GM18519 (cell line): ENCODE results near the gene EIF4G3.

Source experiments
- ATAC-seq: cut with Tn5 transposase; IDR thresholded peaks from one replicate; pipeline ENCODE4 v1.9.1; 2021; ENCODE audit warnings: mild to moderate bottlenecking, moderate library complexity; ENCODE audit not compliant: unreplicated experiment, low FRiP score

The EIF4G3 gene

DNA sequence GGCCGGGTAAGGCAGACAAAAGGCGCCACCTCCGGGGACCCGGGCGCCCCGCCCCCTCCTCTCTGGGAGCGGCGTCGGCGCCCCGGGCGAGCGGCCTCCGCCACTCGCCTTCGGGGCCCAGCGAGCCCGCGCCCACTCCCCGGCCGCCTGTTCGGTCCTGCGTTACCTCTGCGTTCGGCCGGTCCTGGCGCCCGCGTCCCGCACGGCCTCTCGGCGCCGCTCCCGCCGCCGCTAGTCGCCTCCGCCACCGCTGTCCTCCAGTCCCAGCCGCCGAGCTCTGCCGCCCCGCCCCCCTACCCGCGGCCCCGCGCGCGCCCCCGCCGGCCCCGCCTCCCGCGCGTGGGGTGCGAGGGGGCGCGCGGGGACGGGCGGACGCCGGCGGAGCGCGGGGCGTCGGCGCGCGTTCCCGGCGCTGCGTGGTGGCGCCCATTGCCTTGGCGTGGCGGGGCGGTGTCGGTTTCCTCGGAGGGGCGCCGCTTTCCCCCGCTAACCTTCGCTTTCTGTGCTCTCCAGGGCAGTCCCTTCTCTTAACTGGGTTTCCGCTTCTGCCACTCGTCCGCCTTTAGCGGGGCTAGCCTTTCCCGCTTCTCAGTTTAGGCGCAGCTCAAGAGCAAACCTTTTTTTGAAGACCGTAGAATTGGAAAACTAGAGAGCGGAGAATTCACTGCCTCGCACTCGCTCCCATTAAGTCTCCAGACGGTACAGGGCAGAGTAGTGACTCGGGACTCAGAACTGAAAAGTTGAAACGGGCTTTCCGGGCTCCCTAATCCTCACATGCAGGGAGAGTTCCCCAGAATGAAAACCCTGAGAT, 389.5 kb downstream of the EIF4G3 start, which contains the start of gene HP1BP3:
Gene HP1BP3 (minus strand): TSS at position 279 of the 811 bp plus-strand sequence. CDS start 6,867 bp downstream, outside the sequence.
- peak; percentile 37 for ATAC-seq

- ATAC-seq, result peak; percentile 67
Observed at GRCh38 chr1:20786253-20787028, 390.3 kb downstream of the EIF4G3 start.

- peak; percentile 5 for ATAC-seq
Observed at GRCh38 chr1:20785907-20786252, 390.8 kb downstream of the EIF4G3 start.

DNA sequence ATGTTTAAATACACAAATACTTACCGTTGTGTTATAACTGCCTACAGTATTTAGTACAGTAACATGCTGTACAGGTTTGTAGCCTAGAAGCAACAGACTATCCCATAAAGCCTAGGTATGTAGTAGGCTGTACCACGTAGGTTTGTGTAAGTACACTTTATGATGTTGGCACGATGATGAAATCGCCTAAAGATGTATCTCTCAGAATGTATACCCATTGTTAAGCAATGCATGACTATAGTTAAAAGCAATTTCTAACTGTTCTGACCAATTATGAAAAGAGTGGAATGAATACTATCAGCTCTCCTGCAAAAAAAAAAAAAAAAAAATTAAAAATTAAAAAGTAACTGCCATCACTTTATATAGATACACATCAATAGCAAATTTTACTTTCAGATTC, 401.0 kb downstream of the EIF4G3 start:
- ATAC-seq, result no peak

- no peak for ATAC-seq
Observed at GRCh38 chr1:20771780-20772179, 404.9 kb downstream of the EIF4G3 start.

DNA sequence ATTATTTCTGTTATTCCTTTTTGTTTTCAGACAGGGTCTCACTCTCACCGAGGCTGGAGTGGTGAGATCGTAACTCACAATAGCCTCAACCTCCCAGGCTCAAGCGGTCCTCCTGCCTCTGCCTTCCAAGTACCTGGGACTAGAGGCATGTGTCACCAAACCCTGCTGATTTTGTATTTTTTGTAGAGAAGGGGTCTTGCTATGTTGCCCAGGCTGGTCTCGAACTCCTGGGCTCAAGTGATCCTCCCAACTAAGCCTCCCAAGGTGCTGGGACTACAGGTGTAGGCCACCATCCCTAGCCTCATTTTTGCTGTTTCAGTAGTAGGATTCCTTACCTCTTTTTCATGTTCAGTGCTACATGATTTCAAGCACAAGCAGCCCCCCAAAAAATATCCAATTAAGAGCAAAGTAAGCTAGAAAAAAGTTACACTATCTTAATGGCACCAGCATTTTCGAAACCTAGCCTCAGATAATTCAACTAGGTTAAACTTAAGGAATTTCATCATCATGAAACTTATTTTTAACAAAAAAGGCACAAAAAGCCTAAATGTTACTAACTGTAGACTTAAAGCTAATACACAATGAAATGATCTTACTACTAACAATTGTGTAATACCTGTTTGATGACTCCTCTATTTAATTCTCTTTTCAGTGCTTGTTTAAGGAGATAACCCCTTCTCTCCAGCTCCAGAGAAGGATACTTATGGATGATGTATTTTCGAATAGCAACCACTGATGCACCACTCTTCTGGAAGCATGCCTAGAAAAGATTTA, 406.2 kb downstream of the EIF4G3 start:
- no peak for ATAC-seq

DNA sequence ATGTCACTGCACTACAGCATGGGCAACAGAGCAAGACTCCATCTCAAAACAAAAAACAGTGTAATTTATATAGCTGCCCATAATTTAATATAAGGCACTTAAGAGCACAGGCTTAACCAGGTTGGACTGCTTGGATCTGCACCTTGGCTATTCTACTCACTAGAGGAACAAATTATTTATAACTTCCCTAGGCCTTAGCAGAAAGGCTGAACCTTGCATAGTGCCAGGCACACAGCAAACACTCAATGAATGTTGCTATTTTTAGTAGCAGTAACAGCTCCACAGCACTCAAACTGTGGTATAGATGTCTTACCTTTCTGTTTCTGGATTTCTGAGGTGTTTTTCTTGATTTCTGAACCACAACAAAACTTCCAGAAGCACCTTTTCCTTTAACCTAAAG, 409.4 kb downstream of the EIF4G3 start:
- no peak for ATAC-seq

DNA sequence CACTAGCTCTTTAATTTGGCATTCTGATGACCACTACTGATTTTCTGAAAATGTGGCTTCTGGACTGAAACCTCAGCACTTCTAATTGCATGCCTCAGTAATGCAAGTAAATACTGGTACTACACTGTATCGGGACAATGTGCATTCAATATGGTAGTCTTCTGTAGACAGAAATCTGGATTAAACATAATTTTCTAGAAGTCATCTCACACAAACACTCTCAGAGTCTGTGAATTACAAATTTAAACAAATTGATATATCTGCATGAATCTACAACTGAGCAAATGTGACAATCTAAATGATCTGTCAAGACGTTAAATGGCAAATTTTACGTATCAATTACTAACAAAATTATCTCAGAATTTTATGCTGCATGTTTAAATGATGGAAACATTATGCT, 413.3 kb downstream of the EIF4G3 start:
- ATAC-seq, result no peak

DNA sequence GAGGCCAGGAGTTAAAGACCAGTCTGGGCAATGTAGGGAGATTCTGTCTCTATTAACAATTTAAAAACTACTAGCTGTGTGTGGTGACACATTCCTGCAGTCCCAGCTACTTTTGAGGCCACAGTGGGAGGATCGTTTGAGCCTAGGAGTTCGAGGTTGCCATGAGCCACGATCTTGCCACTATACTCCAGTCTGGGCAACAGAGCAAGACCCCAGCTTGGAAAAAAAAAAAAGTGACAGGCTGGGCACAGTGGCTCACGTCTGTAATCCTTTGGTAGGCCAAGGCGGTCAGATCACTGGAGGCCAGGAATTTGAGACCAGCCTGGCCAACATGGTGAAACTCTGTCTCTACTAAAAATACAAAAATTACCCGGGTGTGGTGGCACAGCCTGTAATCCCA, 416.4 kb downstream of the EIF4G3 start:
- no peak for ATAC-seq
